Endothelial cell of hepatic sinusoid (primary cell): ENCODE measurements around the gene CLDN22.

Experiments used
- in situ Hi-C: cut with HindIII; loops from 2 replicates; pipeline ENCODE4 v1.10.0; 2017; ENCODE audit warnings: low sequenced_read_pairs

The CLDN22 gene

DNA sequence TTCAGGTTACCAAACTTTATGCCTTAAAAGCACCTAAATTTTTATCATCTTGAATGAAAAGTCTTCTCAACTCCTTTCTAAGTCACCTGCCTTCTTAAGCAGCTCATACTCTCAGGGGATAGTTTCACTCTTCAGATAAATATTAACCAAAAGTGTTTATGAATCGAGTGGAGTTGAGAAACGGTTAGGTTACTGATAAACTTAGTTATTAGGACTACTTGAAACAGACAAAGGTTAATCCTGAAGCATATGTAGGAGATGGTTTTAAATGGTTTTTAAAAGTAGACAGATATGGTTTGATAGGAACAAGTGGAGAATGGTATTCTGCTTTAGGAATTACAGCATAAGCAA is 32.8 kb downstream of the CLDN22 start:
- in situ Hi-C loops: no loop called here

DNA sequence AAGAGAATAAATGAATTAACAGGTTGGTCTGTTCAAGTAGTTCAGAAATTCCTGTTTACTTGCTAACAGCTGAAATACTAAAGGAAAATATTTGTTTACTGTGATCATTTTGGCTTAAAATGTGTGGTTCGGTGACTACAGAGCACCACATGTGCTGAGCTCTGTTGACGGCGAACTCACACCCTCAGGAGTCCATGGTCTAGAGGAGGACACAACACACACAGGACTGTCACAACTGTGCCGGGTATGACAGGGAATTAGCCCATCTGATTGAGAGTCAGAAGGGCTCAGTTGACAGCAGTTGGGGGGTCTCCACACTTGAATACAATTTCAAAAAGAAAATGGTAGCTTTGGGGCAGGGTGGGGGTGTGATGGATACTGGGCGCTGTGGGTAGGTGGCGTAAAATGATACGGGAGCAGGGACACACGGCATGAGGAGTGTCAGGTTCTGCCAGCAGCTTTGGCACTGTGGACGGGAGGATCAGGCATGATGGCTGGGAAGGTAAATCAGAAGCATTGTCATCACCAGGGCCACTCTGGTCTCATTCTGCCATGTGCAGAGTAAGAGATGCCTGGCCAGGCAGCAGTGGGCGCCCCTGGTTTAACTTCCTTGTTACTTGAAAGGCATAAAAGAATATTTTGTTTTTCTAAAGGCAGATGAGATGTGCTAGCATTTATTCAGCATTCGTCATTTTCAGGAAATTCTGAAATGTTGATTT is 33.3 kb downstream of the CLDN22 start:
- in situ Hi-C loops: no loop called here

DNA sequence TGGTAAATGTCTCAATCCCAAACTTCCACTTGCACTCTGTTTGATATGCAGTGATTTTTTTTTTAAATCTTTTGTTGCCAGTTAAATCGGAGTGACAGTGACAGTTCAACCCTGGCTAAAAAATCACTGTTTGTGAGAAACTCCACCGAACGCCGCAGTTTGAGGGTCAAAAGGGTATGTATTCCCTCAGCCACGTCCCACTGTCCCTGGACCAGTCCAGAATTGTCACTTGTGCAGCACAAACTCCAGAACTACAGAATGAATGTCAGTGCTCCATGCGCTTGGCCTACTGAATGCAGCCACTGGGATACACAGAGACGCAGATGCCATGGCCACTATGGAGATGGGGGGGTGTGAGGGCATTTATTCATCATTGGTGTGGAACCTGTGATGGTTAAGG is 34.2 kb downstream of the CLDN22 start:
- in situ Hi-C loops: no loop called here

DNA sequence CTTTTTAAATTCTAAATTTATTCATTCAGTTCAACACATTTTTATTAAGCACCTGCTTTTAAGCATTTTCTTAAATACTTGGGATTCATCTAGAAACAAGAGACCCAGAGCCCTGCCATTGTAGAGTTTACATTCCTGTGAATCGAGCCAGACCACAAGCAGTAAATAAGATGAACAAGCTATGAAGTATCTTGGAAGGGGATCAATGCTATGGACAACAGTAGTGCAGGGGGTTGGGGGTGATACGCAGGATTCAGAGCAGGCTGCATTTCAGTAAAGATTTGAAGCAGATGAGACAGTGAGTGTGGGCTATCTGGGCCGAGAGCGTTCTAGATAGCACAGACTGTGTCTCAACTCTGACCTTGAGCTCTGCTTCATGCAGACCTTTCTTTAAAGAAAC is 35.1 kb downstream of the CLDN22 start:
- in situ Hi-C loops: no loop called here

DNA sequence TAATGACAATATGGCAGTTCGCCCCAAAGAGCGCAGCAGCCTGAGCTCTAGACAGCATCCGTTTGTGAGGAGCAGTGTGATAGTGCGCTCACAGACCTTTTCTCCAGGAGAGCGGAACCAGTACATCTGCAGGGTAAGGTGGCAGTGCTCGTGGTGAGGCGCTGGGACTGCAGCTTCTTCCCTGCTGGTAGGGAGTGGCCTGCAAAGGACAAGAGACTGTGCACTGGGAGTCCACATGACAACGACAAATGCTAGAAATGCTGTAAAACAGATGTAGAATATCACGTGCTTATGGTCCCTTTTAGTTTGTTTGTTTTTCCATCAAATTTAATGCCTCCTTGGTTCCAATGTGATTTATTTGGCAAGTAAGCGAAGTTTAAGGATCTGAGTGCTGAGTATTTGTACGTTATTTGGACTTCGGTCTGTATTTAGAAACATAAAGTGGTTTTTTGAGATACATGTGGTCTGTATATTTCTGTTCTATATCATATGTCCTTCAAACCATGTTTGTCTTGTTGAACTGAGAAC is 35.8 kb downstream of the CLDN22 start:
- in situ Hi-C loops: no loop called here

DNA sequence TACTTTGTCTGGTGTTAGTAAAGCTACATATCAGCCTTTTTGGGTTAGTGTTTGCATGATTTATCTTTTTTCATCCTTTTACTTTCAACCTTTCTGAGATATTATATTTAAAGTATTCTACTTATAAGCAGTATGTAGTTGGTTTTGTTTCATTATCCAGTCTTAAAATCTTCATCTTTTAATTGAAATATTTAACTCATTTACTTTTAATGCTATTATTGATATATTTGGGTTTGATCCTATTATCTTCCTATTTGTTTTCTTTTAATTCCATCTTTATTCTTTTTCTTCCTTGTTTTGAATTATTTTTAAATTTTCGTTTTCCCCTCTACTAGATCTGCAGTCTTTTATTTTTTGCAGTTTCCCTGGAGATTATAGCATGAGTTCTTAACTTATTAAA is 44.0 kb downstream of the CLDN22 start:
- in situ Hi-C loops: no loop called here

DNA sequence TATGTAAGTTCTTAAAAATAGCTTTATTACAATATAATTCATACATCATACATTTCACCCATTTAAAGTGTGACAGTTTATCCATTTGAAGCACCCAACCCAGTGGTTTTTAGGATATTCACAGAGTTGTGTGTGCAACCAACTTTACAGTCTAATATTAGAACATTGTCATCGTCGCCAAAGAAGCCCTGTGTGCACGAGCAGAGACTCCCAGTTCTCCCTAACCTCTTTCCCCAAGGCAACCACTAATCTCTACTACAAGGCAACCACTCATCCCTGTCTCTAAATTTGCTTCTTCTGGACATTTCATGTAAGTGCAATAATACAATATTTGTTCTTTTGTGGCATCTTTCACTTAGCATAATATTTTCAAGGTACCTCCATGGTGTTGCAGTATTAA is 47.7 kb downstream of the CLDN22 start:
- in situ Hi-C loops: no loop called here

DNA sequence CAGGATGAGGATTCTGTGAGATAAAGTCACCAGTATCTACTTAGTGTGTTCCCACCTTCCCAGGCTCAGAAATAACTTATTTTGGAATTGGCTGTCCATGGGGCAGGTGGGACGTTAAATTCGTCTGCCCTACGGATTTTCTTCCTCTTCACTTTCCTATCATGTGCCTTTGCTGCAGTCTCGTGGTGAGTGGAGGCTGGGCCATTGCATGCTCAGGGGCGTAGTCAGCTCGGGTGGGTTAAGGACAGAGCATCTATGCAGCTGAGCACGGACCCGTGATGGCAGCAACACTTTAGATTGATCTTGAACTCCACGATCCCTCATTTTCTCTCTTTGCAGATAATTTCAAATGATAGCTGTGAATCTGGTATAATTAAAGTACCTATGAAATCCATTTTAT is 51.5 kb downstream of the CLDN22 start:
- in situ Hi-C loops: no loop called here
